Measurements from ENCODE around the gene AMBRA1.
A peak's percentile ranks its signal among the peaks of the same experiment; 100 is the strongest.
"Not testable (repeated sequence)": the region's sequence is repeated elsewhere in the genome, so short reads cannot be mapped to it uniquely, and the experiment has no call there.

The AMBRA1 gene

GRCh38 chr11:46373787-46374740 lies 219.8 kb downstream of the AMBRA1 start:
- TF ChIP-seq FOXM1 (IDR thresholded peaks at IDR 0.05; ENCODE audit: borderline replicate concordance) = no peak
- no peak for TF ChIP-seq ZNF384 (IDR thresholded peaks at IDR 0.05)
- no peak for TF ChIP-seq ARNT (IDR thresholded peaks at IDR 0.05)
- no peak for TF ChIP-seq TARDBP (IDR thresholded peaks at IDR 0.05)
- no peak for TF ChIP-seq ELF4 (IDR thresholded peaks at IDR 0.05)
- no peak for TF ChIP-seq BHLHE40 (IDR thresholded peaks at IDR 0.05; ENCODE audit: borderline replicate concordance)
- no peak for TF ChIP-seq FOXA1 (IDR thresholded peaks at IDR 0.05)
- TF ChIP-seq SUZ12 (IDR thresholded peaks at IDR 0.05) = no peak
- no peak for TF ChIP-seq HDGF (IDR thresholded peaks at IDR 0.05; ENCODE audit: borderline replicate concordance)
- TF ChIP-seq L3MBTL2 (conservative IDR thresholded peaks at IDR 0.05) = no peak
- TF ChIP-seq CTBP1 (IDR thresholded peaks at IDR 0.05; ENCODE audit: borderline replicate concordance) = no peak
- no peak for DNase-seq (ENCODE audit: extremely low spot score)
- ChIA-PET POLR2A (no interaction called here), CTCF (no interaction called here)

GRCh38 chr11:46372501-46372900 lies 221.3 kb downstream of the AMBRA1 start:
- CTCF ChIA-PET = not testable (repeated sequence)

GRCh38 chr11:46372086-46372485 lies 221.7 kb downstream of the AMBRA1 start:
- no peak for DNase-seq (ENCODE audit: extremely low spot score)
- TF ChIP-seq FOXK2 (IDR thresholded peaks at IDR 0.05) (no peak), LEF1 (IDR thresholded peaks at IDR 0.05; ENCODE audit: borderline replicate concordance) (no peak), HDGF (IDR thresholded peaks at IDR 0.05; ENCODE audit: borderline replicate concordance) (no peak), PKNOX1 (IDR thresholded peaks at IDR 0.05) (no peak), NFRKB (IDR thresholded peaks at IDR 0.05) (no peak), L3MBTL2 (conservative IDR thresholded peaks at IDR 0.05) (no peak), SUZ12 (IDR thresholded peaks at IDR 0.05) (no peak), FOXM1 (IDR thresholded peaks at IDR 0.05; ENCODE audit: borderline replicate concordance) (no peak), FOXA1 (IDR thresholded peaks at IDR 0.05) (no peak), ARNT (IDR thresholded peaks at IDR 0.05) (no peak), BHLHE40 (IDR thresholded peaks at IDR 0.05; ENCODE audit: borderline replicate concordance) (no peak)
- CTCF ChIA-PET = no interaction called here
- POLR2A ChIA-PET = no interaction called here

More at GRCh38 chr11:46372501-46372900, 221.3 kb downstream of the AMBRA1 start:
- POLR2A ChIA-PET; DNase-seq (ENCODE audit: extremely low spot score): not testable (repeated sequence)

GRCh38 chr11:46371262-46371661 lies 222.6 kb downstream of the AMBRA1 start:
- CTCF ChIA-PET; DNase-seq (ENCODE audit: extremely low spot score); POLR2A ChIA-PET: not testable (repeated sequence)

- TF ChIP-seq ARNT (IDR thresholded peaks at IDR 0.05) (no peak), TARDBP (IDR thresholded peaks at IDR 0.05) (no peak), ZNF384 (IDR thresholded peaks at IDR 0.05) (no peak), BHLHE40 (IDR thresholded peaks at IDR 0.05; ENCODE audit: borderline replicate concordance) (no peak), NFRKB (IDR thresholded peaks at IDR 0.05) (no peak), LEF1 (IDR thresholded peaks at IDR 0.05; ENCODE audit: borderline replicate concordance) (no peak), SUZ12 (IDR thresholded peaks at IDR 0.05) (no peak), PKNOX1 (IDR thresholded peaks at IDR 0.05) (no peak)
- POLR2A ChIA-PET = interaction anchor here (1.5 kb wide), 1 partner anchor 25 kb away, joined by 3 read pairs; no protein-coding TSS in a partner anchor
- CTCF ChIA-PET = interaction anchor here (1.1 to 2.0 kb wide), 2 partner anchors 8 to 19 kb away, joined by 4 to 8 read pairs; no protein-coding TSS in a partner anchor
- DNase-seq (ENCODE audit: extremely low spot score) = no peak
Measured at GRCh38 chr11:46370253-46370652, 223.6 kb downstream of the AMBRA1 start.

- CTCF ChIA-PET = interaction anchor here (1.1 to 2.0 kb wide), 2 partner anchors 9 to 19 kb away, joined by 4 to 8 read pairs; no protein-coding TSS in a partner anchor
- TF ChIP-seq TARDBP (IDR thresholded peaks at IDR 0.05) (no peak), FOXM1 (IDR thresholded peaks at IDR 0.05; ENCODE audit: borderline replicate concordance) (no peak), FOXA1 (IDR thresholded peaks at IDR 0.05) (no peak), ELF4 (IDR thresholded peaks at IDR 0.05) (no peak), HDGF (IDR thresholded peaks at IDR 0.05; ENCODE audit: borderline replicate concordance) (0 out of 2 replicates have a peak, but pooled peaks have one; percentile 60)
- peak; percentile 80 for DNase-seq (ENCODE audit: extremely low spot score)
- POLR2A ChIA-PET = interaction anchor here (1.5 kb wide), 1 partner anchor 24 kb away, joined by 3 read pairs; no protein-coding TSS in a partner anchor
Measured at GRCh38 chr11:46369458-46370152, 224.2 kb downstream of the AMBRA1 start.

GRCh38 chr11:46367916-46368267 lies 225.9 kb downstream of the AMBRA1 start:
- DNase-seq (ENCODE audit: extremely low spot score) = no peak
- TF ChIP-seq SP1 (IDR thresholded peaks at IDR 0.05) (no peak), ELF4 (IDR thresholded peaks at IDR 0.05) (no peak), FOXM1 (IDR thresholded peaks at IDR 0.05; ENCODE audit: borderline replicate concordance) (no peak), HDGF (IDR thresholded peaks at IDR 0.05; ENCODE audit: borderline replicate concordance) (no peak)
- ChIA-PET CTCF (interaction anchor here (1.4 kb wide), 1 partner anchor 16 kb away, joined by 8 read pairs; no protein-coding TSS in a partner anchor), POLR2A (interaction anchor here (0.7 kb wide), 1 partner anchor 19 kb away, joined by 4 read pairs; no protein-coding TSS in a partner anchor)

Measured in HEK293T (cell line).